Renal pelvis (tissue), 3 donors: ENCODE data around the gene ARL8B. TPM values are rescaled to one million over a fixed set of nuclear protein-coding genes. Genes with fewer than 3 reads are reported as not detected.

ENCODE experiments used
- polyA plus RNA-seq, 3 donors: library from polyadenylated mRNA; unstranded; fragments of 120-200 nt; gene quantifications; one replicate each; pipeline ENCODE4 v1.2.1, GENCODE V29; 2013; ENCODE audit not compliant: insufficient read length in 3 of 3

ARL8B gene
- polyA plus RNA-seq, 3 donors = 67.0 to 69.2 (median 68.4) TPM

Other genes starting within 250 kb of the ARL8B start
- 10 to 100 TPM; 24.2 to 25.4 (median 24.7) TPM for gene BHLHE40, start 142.9 kb upstream of the ARL8B start, polyA plus RNA-seq
- 10 to 100 TPM; 15.5 to 22.7 (median 22.5) TPM for gene EDEM1, start 65.4 kb downstream of the ARL8B start, polyA plus RNA-seq